GM12878 (cell line): ENCODE measurements around the gene MAP4. TPM values are rescaled to one million over a fixed set of nuclear protein-coding genes. Genes with fewer than 3 reads are reported as not detected.

Experiments used
- ATAC-seq: fragments of 200-7000 bp; cut with Tn5 transposase; 3 replicates; pipeline ENCODE4 v1.9.1; 2020; ENCODE audit warnings: mild to moderate bottlenecking, moderate library complexity
- BruUV-seq: library from RNA; stranded (reverse); fragments of 400-500 nt; replicated peaks from 2 replicates; lab custom pipeline; 2021; lab: Mats Ljungman, UMichigan
- CTCF ChIA-PET: fragments of 300-600 bp; sonication (Branson Sonifier 250); formaldehyde crosslinking; extraction: SDS; loops from one replicate; lab custom pipeline; 2021; ENCODE audit warnings: inconsistent platforms; lab: Yijun Ruan, JAX
- POLR2A ChIA-PET: fragments of 350-600 bp; formaldehyde crosslinking; extraction: SDS; loops from one replicate; lab custom pipeline; 2021; ENCODE audit warnings: inconsistent platforms; lab: Charles Lee
- RAD21 ChIA-PET: fragments of 300-600 bp; sonication (Branson Sonifier 250); formaldehyde crosslinking; loops from one replicate; lab custom pipeline; 2023; ENCODE audit warnings: antibody characterized with exemption; ENCODE audit not compliant: unreplicated experiment; lab: Charles Lee
- SMC1A ChIA-PET: fragments of 300-600 bp; sonication (Branson Sonifier 250); formaldehyde crosslinking; loops from one replicate; lab custom pipeline; 2023; ENCODE audit not compliant: unreplicated experiment, uncharacterized antibody; lab: Charles Lee
- DNase-seq: peaks from one replicate; pipeline ENCODE4 v3.0.0-alpha.2; 2011; ENCODE audit warnings: low read depth, low spot score
- FAIRE-seq: peaks from 3 replicates; lab custom pipeline; 2011; peaks lifted over from hg19 to GRCh38; lab: Jason Lieb, UNC
- H2AFZ ChIP-seq: 2 replicates; pipeline ENCODE4 v1.6.0; 2011; ENCODE audit warnings: low read depth, low read length, control low read depth; ENCODE audit not compliant: control insufficient read depth
- H3K27ac ChIP-seq: 2 replicates; pipeline ENCODE4 v1.5.1; 2011; ENCODE audit warnings: control low read depth; ENCODE audit not compliant: control insufficient read depth, insufficient read depth
- H3K27me3 ChIP-seq, 2 experiments: replicated peaks in 1 of 2; 2 replicates each; pipeline versions ENCODE4 v1.6.0 to v1.6.1; 2011; ENCODE audit warnings: low read length in 1 of 2; ENCODE audit not compliant: control insufficient read depth in 2 of 2, insufficient read depth in 2 of 2
- H3K36me3 ChIP-seq, 2 experiments: 2 replicates each; pipeline ENCODE4 v1.5.1; 2011; ENCODE audit warnings: low read length in 1 of 2; ENCODE audit not compliant: control insufficient read depth in 2 of 2, insufficient read depth in 2 of 2
- H3K4me1 ChIP-seq: 2 replicates; pipeline ENCODE4 v1.6.1; 2011; ENCODE audit warnings: mild to moderate bottlenecking, low read length, moderate library complexity, mixed read lengths; ENCODE audit not compliant: control insufficient read depth, insufficient read depth
- H3K4me2 ChIP-seq: 2 replicates; pipeline ENCODE4 v1.6.0; 2011; ENCODE audit warnings: control low read depth; ENCODE audit not compliant: control insufficient read depth, insufficient read depth
- H3K4me3 ChIP-seq: fragments of 200-600 bp; sonication (generic); 2 replicates; pipeline ENCODE4 v1.5.1; 2016
- H3K79me2 ChIP-seq: 2 replicates; pipeline ENCODE4 v1.6.0; 2011; ENCODE audit warnings: low read length; ENCODE audit not compliant: control insufficient read depth, insufficient read depth
- H3K9ac ChIP-seq: 2 replicates; pipeline ENCODE4 v1.8.0; 2011; ENCODE audit warnings: low read length, control low read depth, mixed read lengths; ENCODE audit not compliant: control insufficient read depth, insufficient read depth
- H3K9me3 ChIP-seq: replicated peaks from 3 replicates; pipeline ENCODE4 v1.5.1; 2011; ENCODE audit warnings: mild to moderate bottlenecking, low read length; ENCODE audit not compliant: control insufficient read depth, insufficient read depth
- H4K20me1 ChIP-seq: 2 replicates; pipeline ENCODE4 v1.6.0; 2011; ENCODE audit not compliant: control insufficient read depth, insufficient read depth
- BACH1 ChIP-seq: fragments of 450-650 bp; IDR thresholded peaks from 2 replicates; pipeline ENCODE4 v1.6.1; 2017; ENCODE audit warnings: mild to moderate bottlenecking, borderline replicate concordance
- CREM ChIP-seq: IDR thresholded peaks from 2 replicates; pipeline ENCODE4 v1.6.1; 2014; ENCODE audit warnings: antibody characterized with exemption, low read depth
- PML ChIP-seq: IDR thresholded peaks from 2 replicates; pipeline ENCODE4 v1.6.1; 2012; ENCODE audit warnings: low read length, inconsistent platforms
- YBX1 ChIP-seq: fragments of 450-650 bp; IDR thresholded peaks from 2 replicates; pipeline ENCODE4 v1.6.1; 2016; ENCODE audit warnings: antibody characterized with exemption
- ZSCAN29 ChIP-seq: fragments of 450-650 bp; IDR thresholded peaks from 2 replicates; pipeline ENCODE4 v1.6.1; 2017; ENCODE audit warnings: mild to moderate bottlenecking, moderate library complexity
- WGBS: methylation state at CpG from one replicate; pipeline ENCODE4 v1.1.6; 2016; ENCODE audit warnings: low lambda C conversion rate; ENCODE audit not compliant: insufficient replicate concordance, insufficient coverage; ENCODE audit errors: missing lambda C conversion rate; 5-methylcytosine and 5-hydroxymethylcytosine counted together
- in situ Hi-C: fragments of 300-500 bp; cut with MboI; formaldehyde crosslinking; loops from 9 replicates; pipeline ENCODE4 v1.14.3; 2018; ENCODE audit warnings: mixed read lengths
- intact Hi-C: fragments of 100-400 bp; cut with micrococcal nuclease; formaldehyde crosslinking; loops from one replicate; pipeline ENCODE4 v1.14.2; 2022; ENCODE audit not compliant: unreplicated experiment
- polyA plus RNA-seq, 11 experiments: library from polyadenylated mRNA; depleted of rRNA in 4 of 11; unstranded in 6 of 11; stranded (reverse) in 5 of 11; fragments of >200 nt; fragmentation: Nextera tagmentation in 4 of 11; fragmentation: Illumina TruSeq in 1 of 11; extraction: Ambion mirVana in 4 of 11; extraction: Trizol in 1 of 11; gene quantifications; 1 replicate in 1 of 11; 2 replicates in 10 of 11; pipeline versions ENCODE4 v1.2.1 to v1.2.3, GENCODE V29; 2011 to 2016; ENCODE audit warnings: inconsistent platforms in 2 of 11, missing spikeins in 2 of 11, low read depth in 1 of 11
- total RNA-seq, 4 experiments: library from RNA; depleted of rRNA in 3 of 4; stranded (reverse); fragments of >200 nt in 3 of 4; fragmentation: Illumina TruSeq in 1 of 4; extraction: Trizol in 1 of 4; gene quantifications; 2 replicates each; pipeline versions ENCODE4 v1.2.1 to v1.2.3, GENCODE V29; 2013 to 2021

MAP4 gene
- total and polyA plus RNA-seq, 10 of the 15 experiments (the other 5 are each of a cell fraction or from before 2014, with no cell fraction given): 22.2 to 145 (median 47.2) TPM

GRCh38 chr3:47865192-47865591 lies 151.0 kb downstream of the MAP4 start (continued):
- TF ChIP-seq PML: no peak

- in situ Hi-C loops: no loop called here
- FAIRE-seq (no peak), DNase-seq (no peak), ATAC-seq (no peak)
- Histone ChIP-seq H3K9ac (no peak overlapping the region), H3K79me2 (no peaks in the 10 kb centered on the region), H3K9me3 (no peaks in the 10 kb centered on the region), H3K36me3 (peaks cover 17 to 23% of the 10 kb centered on the region in 2 experiments; a peak in 3 of 4 replicates), H3K4me3 (no peak overlapping the region), H3K4me2 (no peak overlapping the region), H3K27me3 (no peaks in the 10 kb centered on the region), H3K27ac (no peak overlapping the region), H3K4me1 (no peaks in the 10 kb centered on the region), H2AFZ (no peak overlapping the region), H4K20me1 (no peaks in the 10 kb centered on the region)
- no peak for TF ChIP-seq ZSCAN29
- no peak for TF ChIP-seq BACH1
- no peak for TF ChIP-seq YBX1
- TF ChIP-seq CREM: no peak
- 90% methylated on average over 12 of the region's 12 CpGs for WGBS
- ChIA-PET RAD21 (no interaction called here), CTCF (interaction anchor here (2.8 kb wide), 1 partner anchor 126 kb away, joined by 10 read pairs; no protein-coding TSS in a partner anchor), SMC1A (no interaction called here), POLR2A (interaction anchor here (0.6 kb wide), 1 partner anchor 86 kb away, joined by 6 read pairs; no protein-coding TSS in a partner anchor)
- intact Hi-C loops: no loop called here
- BruUV-seq: no TSS peak
These were observed 152.7 kb downstream of the MAP4 start for GRCh38 chr3:47863391-47864128.
